ENCODE results near the gene CNMD. TPM values are rescaled to one million over a fixed set of nuclear protein-coding genes. Genes with fewer than 3 reads are reported as not detected.

The CNMD gene
- total RNA-seq, 2 experiments from 2014 or later, result not detected

- no peak for DNase-seq (ENCODE audit: low spot score)
- TF ChIP-seq EZH2phosphoT487 (IDR thresholded peaks at IDR 0.05; ENCODE audit: borderline replicate concordance, low read depth, low read length) (no peak), CTCF (conservative IDR thresholded peaks at IDR 0.05; ENCODE audit: low read length) (no peak)
- intact Hi-C loops (cut with micrococcal nuclease; ENCODE audit: unreplicated experiment), result no loop called here
- Histone ChIP-seq H3K36me3 (ENCODE audit: insufficient read depth, low read length) (no peaks in the 10 kb centered on the region), H4K20me1 (ENCODE audit: insufficient read depth, low read length) (no peaks in the 10 kb centered on the region), H3K9me2 (ENCODE audit: insufficient read depth, low read length) (no peaks in the 10 kb centered on the region), H3K4me1 (ENCODE audit: insufficient read depth, low read length, poor library complexity, severe bottlenecking) (no peaks in the 10 kb centered on the region), H3K4me3 (ENCODE audit: low read depth, low read length, poor library complexity, severe bottlenecking) (no peak overlapping the region), H3K9me3 (ENCODE audit: low read length) (no peaks in the 10 kb centered on the region), H3K4me2 (ENCODE audit: low read length) (no peak overlapping the region), H2AFZ (ENCODE audit: low read length) (no peak overlapping the region), H3K27ac (ENCODE audit: low read depth, low read length, poor library complexity, severe bottlenecking) (no peak overlapping the region), H3K79me2 (ENCODE audit: insufficient read depth, low read depth, low read length) (no peaks in the 10 kb centered on the region)
- no TSS peak for BruUV-seq (replicated peaks)
- CTCF ChIA-PET (ENCODE audit: unreplicated experiment), result no interaction called here
- POLR2A ChIA-PET, result interaction anchor here (0.6 kb wide), 1 partner anchor 29 kb away, joined by 3 read pairs; no protein-coding TSS in a partner anchor
These were observed 37.7 kb downstream of the CNMD start for GRCh38 chr13:52701728-52702465.

- no TSS peak for BruUV-seq (replicated peaks)
- no peaks in the 10 kb centered on the region for H3K9me3 ChIP-seq (ENCODE audit: low read length)
These were observed 43.1 kb downstream of the CNMD start for GRCh38 chr13:52696566-52696965.

GRCh38 chr13:52695856-52696255 is 43.8 kb downstream of the CNMD start:
- Histone ChIP-seq H3K4me1 (ENCODE audit: insufficient read depth, low read length, poor library complexity, severe bottlenecking) (no peaks in the 10 kb centered on the region), H3K9me3 (ENCODE audit: low read length) (no peaks in the 10 kb centered on the region), H2AFZ (ENCODE audit: low read length) (no peak overlapping the region), H3K27ac (ENCODE audit: low read depth, low read length, poor library complexity, severe bottlenecking) (no peak overlapping the region), H3K79me2 (ENCODE audit: insufficient read depth, low read depth, low read length) (no peaks in the 10 kb centered on the region), H3K9me2 (ENCODE audit: insufficient read depth, low read length) (no peaks in the 10 kb centered on the region), H3K4me2 (ENCODE audit: low read length) (no peak overlapping the region), H3K4me3 (ENCODE audit: low read depth, low read length, poor library complexity, severe bottlenecking) (no peak overlapping the region), H3K36me3 (ENCODE audit: insufficient read depth, low read length) (peaks cover 9% of the 10 kb centered on the region), H4K20me1 (ENCODE audit: insufficient read depth, low read length) (no peaks in the 10 kb centered on the region)
- no peak for TF ChIP-seq EZH2phosphoT487 (IDR thresholded peaks at IDR 0.05; ENCODE audit: borderline replicate concordance, low read depth, low read length)
- no peak for TF ChIP-seq CTCF (conservative IDR thresholded peaks at IDR 0.05; ENCODE audit: low read length)
- no TSS peak for BruUV-seq (replicated peaks)
- POLR2A ChIA-PET, result no interaction called here
- DNase-seq (ENCODE audit: low spot score), result no peak
- CTCF ChIA-PET (ENCODE audit: unreplicated experiment), result no interaction called here
- intact Hi-C loops (cut with micrococcal nuclease; ENCODE audit: unreplicated experiment), result no loop called here

More at GRCh38 chr13:52696566-52696965, 43.1 kb downstream of the CNMD start:
- Histone ChIP-seq H4K20me1 (ENCODE audit: insufficient read depth, low read length) (no peaks in the 10 kb centered on the region), H3K4me2 (ENCODE audit: low read length) (no peak overlapping the region), H2AFZ (ENCODE audit: low read length) (no peak overlapping the region), H3K36me3 (ENCODE audit: insufficient read depth, low read length) (peaks cover 3% of the 10 kb centered on the region; the same call in 1 of the 2 replicates), H3K27ac (ENCODE audit: low read depth, low read length, poor library complexity, severe bottlenecking) (no peak overlapping the region), H3K9me2 (ENCODE audit: insufficient read depth, low read length) (no peaks in the 10 kb centered on the region), H3K79me2 (ENCODE audit: insufficient read depth, low read depth, low read length) (no peaks in the 10 kb centered on the region), H3K4me1 (ENCODE audit: insufficient read depth, low read length, poor library complexity, severe bottlenecking) (no peaks in the 10 kb centered on the region), H3K4me3 (ENCODE audit: low read depth, low read length, poor library complexity, severe bottlenecking) (no peak overlapping the region)
- intact Hi-C loops (cut with micrococcal nuclease; ENCODE audit: unreplicated experiment), result no loop called here
- DNase-seq (ENCODE audit: low spot score), result no peak
- no peak for TF ChIP-seq EZH2phosphoT487 (IDR thresholded peaks at IDR 0.05; ENCODE audit: borderline replicate concordance, low read depth, low read length)
- ChIA-PET CTCF (ENCODE audit: unreplicated experiment) (no interaction called here), POLR2A (no interaction called here)
